Measurements from ENCODE around the gene NPL.

NPL gene

DNA sequence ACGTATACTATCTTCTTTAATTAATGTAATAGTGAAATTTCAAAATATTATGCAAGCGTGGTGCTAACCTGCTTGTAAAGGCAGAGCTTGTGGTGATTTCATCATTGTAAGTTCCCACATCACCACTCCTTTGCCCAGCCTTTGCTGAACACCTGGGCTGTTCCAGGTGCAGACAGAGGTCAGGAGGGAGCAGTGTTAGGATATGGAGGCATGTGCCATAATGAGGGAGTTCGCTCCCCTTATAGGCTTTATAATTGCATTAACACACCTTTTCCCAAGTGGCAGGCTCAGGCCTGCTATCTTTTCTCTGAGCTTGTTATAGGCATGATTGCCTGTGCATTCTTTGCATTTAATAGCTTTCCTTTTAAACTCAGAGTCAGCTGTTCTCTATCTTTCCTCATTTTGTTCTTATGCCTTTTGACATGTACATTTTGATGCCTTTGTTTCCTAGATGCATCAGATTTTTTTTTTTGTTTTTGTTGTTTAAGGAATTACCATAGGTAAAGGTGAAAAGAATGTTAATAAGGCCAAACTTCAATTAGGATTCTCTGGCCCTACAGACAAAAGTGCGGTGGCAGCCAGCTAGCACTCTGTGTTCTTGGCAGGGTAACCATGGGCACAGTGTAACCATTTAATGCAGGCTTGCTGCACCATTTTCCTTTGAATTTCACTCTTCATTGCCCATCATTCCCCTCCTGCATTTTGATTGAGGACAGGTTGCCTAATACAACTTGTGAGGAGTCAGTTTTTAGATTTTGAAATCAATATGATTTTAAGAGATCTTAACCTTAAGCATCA, 12.6 kb downstream of the NPL start:
- no peak for DNase-seq (ENCODE audit: low read depth, low spot score)
- POLR2A ChIA-PET, result no interaction called here
- H3K4me3 ChIP-seq (ENCODE audit: low read depth, low read length), result no peak overlapping the region
- TF ChIP-seq, protein P1, sequence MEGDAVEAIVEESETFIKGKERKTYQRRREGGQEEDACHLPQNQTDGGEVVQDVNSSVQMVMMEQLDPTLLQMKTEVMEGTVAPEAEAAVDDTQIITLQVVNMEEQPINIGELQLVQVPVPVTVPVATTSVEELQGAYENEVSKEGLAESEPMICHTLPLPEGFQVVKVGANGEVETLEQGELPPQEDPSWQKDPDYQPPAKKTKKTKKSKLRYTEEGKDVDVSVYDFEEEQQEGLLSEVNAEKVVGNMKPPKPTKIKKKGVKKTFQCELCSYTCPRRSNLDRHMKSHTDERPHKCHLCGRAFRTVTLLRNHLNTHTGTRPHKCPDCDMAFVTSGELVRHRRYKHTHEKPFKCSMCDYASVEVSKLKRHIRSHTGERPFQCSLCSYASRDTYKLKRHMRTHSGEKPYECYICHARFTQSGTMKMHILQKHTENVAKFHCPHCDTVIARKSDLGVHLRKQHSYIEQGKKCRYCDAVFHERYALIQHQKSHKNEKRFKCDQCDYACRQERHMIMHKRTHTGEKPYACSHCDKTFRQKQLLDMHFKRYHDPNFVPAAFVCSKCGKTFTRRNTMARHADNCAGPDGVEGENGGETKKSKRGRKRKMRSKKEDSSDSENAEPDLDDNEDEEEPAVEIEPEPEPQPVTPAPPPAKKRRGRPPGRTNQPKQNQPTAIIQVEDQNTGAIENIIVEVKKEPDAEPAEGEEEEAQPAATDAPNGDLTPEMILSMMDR (IDR thresholded peaks at IDR 0.05; ENCODE audit: insufficient read depth, low read length, missing control alignments), result no peak
- CTCF ChIA-PET, result interaction anchor here (1.0 to 1.5 kb wide), 2 partner anchors 14 to 16 kb away, joined by 4 read pairs; no protein-coding TSS in a partner anchor

DNA sequence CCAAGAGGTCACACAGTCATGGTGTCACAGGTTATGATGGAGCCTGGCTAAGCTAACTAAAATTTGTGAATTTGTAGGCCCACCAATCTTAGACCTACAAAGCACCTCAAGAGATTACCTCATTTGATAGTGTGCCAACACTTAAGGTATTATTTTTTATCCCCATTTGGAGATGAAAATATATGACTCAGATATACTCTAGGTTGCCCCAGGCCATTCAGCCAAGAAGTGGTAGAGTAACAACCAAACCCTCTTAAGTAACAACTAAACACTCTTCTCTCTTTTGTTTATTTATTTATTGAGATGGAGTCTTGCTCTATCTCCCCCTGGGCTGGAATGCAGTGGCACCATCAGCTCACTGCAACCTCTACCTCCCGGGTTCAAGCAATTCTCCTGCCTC, 14.3 kb downstream of the NPL start:
- TF ChIP-seq, protein P1 (IDR thresholded peaks at IDR 0.05; ENCODE audit: insufficient read depth, low read length, missing control alignments), result no peak
- ChIA-PET CTCF (no interaction called here), POLR2A (no interaction called here)
- H3K4me3 ChIP-seq (ENCODE audit: low read depth, low read length), result no peak overlapping the region
- no peak for DNase-seq (ENCODE audit: low read depth, low spot score)

DNA sequence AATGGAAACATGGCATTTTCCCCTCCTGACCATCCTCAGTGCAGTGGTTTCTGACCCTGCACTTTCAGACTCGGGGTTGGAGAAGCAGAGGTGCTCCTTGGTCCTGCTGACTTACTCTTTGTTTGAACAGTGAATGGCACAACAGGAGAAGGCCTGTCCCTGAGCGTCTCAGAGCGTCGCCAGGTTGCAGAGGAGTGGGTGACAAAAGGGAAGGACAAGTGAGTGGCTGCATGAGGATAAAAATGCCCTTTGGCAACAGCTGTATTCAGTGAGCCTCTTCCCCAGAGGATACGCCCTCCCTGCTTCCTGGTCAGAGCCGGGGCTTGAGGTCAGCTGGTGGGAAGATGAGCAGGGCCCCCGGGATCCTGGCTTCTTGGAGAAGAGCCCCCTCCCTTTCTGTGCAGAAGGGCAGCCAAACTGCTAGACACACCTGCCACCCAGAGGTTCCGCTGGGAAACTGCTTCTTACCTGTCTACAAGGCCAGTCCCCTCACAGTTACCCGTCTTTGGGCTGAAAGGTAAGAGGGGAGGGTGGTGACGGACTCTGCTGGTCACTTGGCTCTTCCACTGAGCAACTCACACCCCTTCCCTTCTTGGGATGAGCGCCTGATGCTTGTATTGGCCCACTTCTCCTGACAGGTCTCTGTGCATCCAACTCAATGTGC, 16.6 kb downstream of the NPL start:
- DNase-seq (ENCODE audit: low read depth, low spot score), result no peak
- ChIA-PET POLR2A (no interaction called here), CTCF (no interaction called here)
- H3K4me3 ChIP-seq (ENCODE audit: low read depth, low read length), result no peak overlapping the region
- TF ChIP-seq, protein P1 (IDR thresholded peaks at IDR 0.05; ENCODE audit: insufficient read depth, low read length, missing control alignments), result no peak

DNA sequence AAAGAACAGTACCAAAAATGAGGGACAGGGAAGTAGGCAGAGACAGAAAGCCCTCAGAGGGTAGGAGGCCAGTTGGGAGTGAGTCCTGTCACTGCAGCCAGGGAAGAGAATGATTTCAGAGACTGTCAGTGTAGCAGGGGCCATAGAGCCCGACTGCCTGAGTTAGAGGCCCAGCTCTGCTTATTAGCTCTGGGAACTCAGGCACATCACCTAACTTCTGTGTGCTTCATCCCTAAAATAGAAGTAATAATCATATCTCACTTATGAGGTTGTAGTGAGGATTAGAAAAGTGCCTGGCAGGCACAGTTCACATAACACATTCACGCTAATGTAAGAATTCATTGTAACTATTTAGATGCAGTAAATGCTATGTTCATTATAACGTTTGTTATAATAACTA, 18.3 kb downstream of the NPL start:
- no peak overlapping the region for H3K4me3 ChIP-seq (ENCODE audit: low read depth, low read length)
- CTCF ChIA-PET, result interaction anchor here (1.1 kb wide), 1 partner anchor 19 kb away, joined by 3 read pairs; no protein-coding TSS in a partner anchor
- TF ChIP-seq, protein P1 (IDR thresholded peaks at IDR 0.05; ENCODE audit: insufficient read depth, low read length, missing control alignments), result no peak
- POLR2A ChIA-PET, result no interaction called here
- DNase-seq (ENCODE audit: low read depth, low spot score), result no peak

DNA sequence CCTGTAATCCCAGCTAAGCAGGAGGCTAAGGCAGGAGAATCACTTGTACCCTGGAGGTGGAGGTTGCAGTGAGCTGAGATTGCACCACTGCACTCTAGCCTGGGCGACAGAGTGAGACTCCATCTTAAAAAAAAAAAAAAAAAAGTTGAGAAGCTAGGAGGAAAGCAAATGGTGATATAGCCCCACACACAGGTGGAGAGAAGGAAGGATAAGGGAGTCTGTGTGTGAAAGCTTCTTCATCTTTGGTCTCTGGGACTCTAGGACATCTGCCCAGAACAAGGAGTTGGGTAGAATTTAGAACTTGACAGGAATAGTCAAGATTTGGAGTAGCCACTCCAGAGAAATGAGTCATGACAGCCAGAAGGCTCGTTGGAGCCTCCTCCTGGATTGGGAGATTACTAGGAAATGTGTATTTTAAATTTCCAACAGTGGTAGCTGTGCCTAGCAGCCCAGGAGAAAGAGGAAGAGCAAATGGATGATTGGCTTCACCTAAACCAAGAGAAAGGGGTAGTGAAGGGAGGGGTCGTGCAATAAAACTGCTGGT, 19.9 kb downstream of the NPL start:
- H3K4me3 ChIP-seq (ENCODE audit: low read depth, low read length), result no peak overlapping the region
- TF ChIP-seq, protein P1 (IDR thresholded peaks at IDR 0.05; ENCODE audit: insufficient read depth, low read length, missing control alignments), result no peak
- ChIA-PET CTCF (interaction anchor here (0.6 to 1.0 kb wide), 2 partner anchors 9 to 214 kb away, joined by 3 read pairs; no protein-coding TSS in a partner anchor), POLR2A (no interaction called here)
- no peak for DNase-seq (ENCODE audit: low read depth, low spot score)

Measured in AG04449 (cell line).